ELR (cell line): ENCODE data around the gene HACE1.

ENCODE experiments used
- DNase-seq: peaks from one replicate; pipeline ENCODE4 v3.0.0-alpha.2; 2015; ENCODE audit warnings: low read depth

Gene HACE1

GRCh38 chr6:104688283-104688969 lies 171.3 kb downstream of the HACE1 start:
- no peak for DNase-seq

GRCh38 chr6:104686550-104687175 lies 173.1 kb downstream of the HACE1 start:
- DNase-seq: no peak

GRCh38 chr6:104685871-104686549 lies 173.7 kb downstream of the HACE1 start:
- DNase-seq: no peak

GRCh38 chr6:104684911-104685415 lies 174.8 kb downstream of the HACE1 start:
- DNase-seq: no peak

- DNase-seq: no peak
These were observed 175.9 kb downstream of the HACE1 start for GRCh38 chr6:104683809-104684208.

- DNase-seq: peak; percentile 74
These were observed 176.7 kb downstream of the HACE1 start for GRCh38 chr6:104682722-104683643.

- DNase-seq: no peak
These were observed 179.2 kb downstream of the HACE1 start for GRCh38 chr6:104680539-104680938.

- no peak for DNase-seq
These were observed 179.7 kb downstream of the HACE1 start for GRCh38 chr6:104679971-104680370.
